Stimulated activated CD8-positive, alpha-beta memory T cell treated with anti-CD3 and anti-CD28 coated beads, Interleukin-12 subunit alpha, Interleukin-12 subunit beta, amount 100 ng/mL, for 4 hours (primary cell): ENCODE results near the gene KCTD10.
"Not testable (repeated sequence)": the region's sequence is repeated elsewhere in the genome, so short reads cannot be mapped to it uniquely, and the experiment has no call there.

ENCODE experiments used
- DNase-seq: peaks from one replicate; pipeline ENCODE4 v3.0.0-alpha.2; 2020; ENCODE audit warnings: low read depth

Gene KCTD10

GRCh38 chr12:109448707-109449390 lies 28.3 kb downstream of the KCTD10 start:
- no peak for DNase-seq

GRCh38 chr12:109448272-109448671 lies 28.8 kb downstream of the KCTD10 start:
- DNase-seq: no peak

- no peak for DNase-seq
Measured at GRCh38 chr12:109447482-109447881, 29.6 kb downstream of the KCTD10 start.

GRCh38 chr12:109446869-109447268 lies 30.2 kb downstream of the KCTD10 start:
- no peak for DNase-seq

- no peak for DNase-seq
Measured at GRCh38 chr12:109445191-109445609, 31.9 kb downstream of the KCTD10 start.

- no peak for DNase-seq
Measured at GRCh38 chr12:109444259-109444658, 32.8 kb downstream of the KCTD10 start.

- DNase-seq: no peak
Measured at GRCh38 chr12:109443794-109444193, 33.3 kb downstream of the KCTD10 start.

- DNase-seq: no peak
Measured at GRCh38 chr12:109440851-109441490, 36.1 kb downstream of the KCTD10 start.

GRCh38 chr12:109439951-109440350 lies 37.1 kb downstream of the KCTD10 start:
- DNase-seq: not testable (repeated sequence)

- no peak for DNase-seq
Measured at GRCh38 chr12:109439181-109439580, 37.9 kb downstream of the KCTD10 start.

GRCh38 chr12:109436188-109436560 lies 40.9 kb downstream of the KCTD10 start:
- no peak for DNase-seq

- no peak for DNase-seq
Measured at GRCh38 chr12:109435428-109436187, 41.5 kb downstream of the KCTD10 start.

GRCh38 chr12:109434582-109434981 lies 42.5 kb downstream of the KCTD10 start:
- no peak for DNase-seq

- DNase-seq: no peak
Measured at GRCh38 chr12:109433618-109434017, 43.5 kb downstream of the KCTD10 start.

- peak; percentile 41 for DNase-seq
Measured at GRCh38 chr12:109432842-109433304, 44.2 kb downstream of the KCTD10 start.

- DNase-seq: no peak
Measured at GRCh38 chr12:109432431-109432830, 44.7 kb downstream of the KCTD10 start.

GRCh38 chr12:109430244-109430643 lies 46.9 kb downstream of the KCTD10 start:
- no peak for DNase-seq

- not testable (repeated sequence) for DNase-seq
Measured at GRCh38 chr12:109428804-109429203, 48.3 kb downstream of the KCTD10 start.

GRCh38 chr12:109428037-109428629 lies 49.0 kb downstream of the KCTD10 start:
- peak; percentile 46 for DNase-seq

GRCh38 chr12:109423392-109423791 lies 53.7 kb downstream of the KCTD10 start:
- no peak for DNase-seq

GRCh38 chr12:109422251-109422650 lies 54.8 kb downstream of the KCTD10 start:
- DNase-seq: no peak

GRCh38 chr12:109421355-109422087 lies 55.6 kb downstream of the KCTD10 start:
- no peak for DNase-seq
